Dedifferentiated amniotic fluid mesenchymal stem cell (primary cell): ENCODE data around the gene MYO1B.
"Not testable (repeated sequence)": the region's sequence is repeated elsewhere in the genome, so short reads cannot be mapped to it uniquely, and the experiment has no call there.

Experiments used
- DNase-seq: peaks from one replicate; pipeline ENCODE4 v3.0.0-alpha.2; 2016; ENCODE audit errors: extremely low spot score

Gene MYO1B

DNA sequence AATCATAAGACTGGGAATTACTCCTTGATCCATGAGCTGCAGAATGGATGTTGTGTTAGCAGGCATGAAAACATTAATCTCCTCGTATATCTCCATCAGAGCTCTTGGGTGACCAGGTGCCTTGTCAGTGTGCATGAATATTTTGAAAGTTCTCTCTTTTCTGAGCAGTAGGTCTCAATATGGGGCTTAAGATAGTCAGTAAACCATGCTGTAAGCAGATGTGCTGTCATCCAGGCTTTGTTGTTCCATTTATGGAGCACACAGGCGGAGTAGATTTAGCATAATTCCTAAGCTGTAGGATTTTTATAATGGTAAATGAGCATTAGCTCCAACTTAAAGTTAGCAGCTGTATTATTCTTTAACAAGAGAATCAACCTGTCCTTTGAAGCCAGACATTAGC lies 160.3 kb downstream of the MYO1B start:
- DNase-seq = no peak

DNA sequence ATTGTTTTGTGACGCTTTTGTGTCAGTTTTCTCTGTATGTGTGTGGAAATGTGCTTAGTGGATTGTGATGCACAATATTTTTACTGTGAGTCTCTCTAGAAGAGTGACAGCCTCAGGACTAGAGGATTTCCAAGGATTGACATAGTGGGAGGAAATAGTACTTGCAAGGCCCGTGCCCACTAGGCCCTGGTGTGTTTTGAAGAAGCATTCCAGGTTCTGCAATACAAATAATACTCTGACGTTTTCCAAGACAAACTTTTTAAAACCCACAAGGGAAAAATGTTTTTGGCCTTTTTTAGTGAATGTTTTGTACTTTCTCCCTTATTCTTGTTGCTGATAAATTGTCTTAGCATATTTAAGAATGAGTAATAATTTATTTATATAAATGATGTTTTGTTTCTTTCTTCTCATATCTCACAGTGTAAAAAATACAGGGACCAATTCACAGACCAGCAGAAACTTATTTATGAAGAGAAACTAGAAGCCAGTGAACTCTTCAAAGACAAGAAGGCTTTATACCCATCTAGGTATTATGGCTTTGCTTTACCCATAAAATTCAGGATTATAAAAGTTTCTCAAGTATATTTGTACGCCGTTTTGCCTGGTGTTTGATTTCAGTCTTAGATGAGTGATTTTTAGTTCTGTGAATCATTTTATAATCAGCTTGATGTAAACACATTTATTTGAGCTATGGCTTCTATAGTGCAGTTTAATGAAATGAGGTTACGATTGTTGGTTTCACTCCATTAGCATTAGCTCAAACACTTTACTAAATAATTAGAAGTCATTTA lies 165.6 kb downstream of the MYO1B start:
- DNase-seq = no peak

DNA sequence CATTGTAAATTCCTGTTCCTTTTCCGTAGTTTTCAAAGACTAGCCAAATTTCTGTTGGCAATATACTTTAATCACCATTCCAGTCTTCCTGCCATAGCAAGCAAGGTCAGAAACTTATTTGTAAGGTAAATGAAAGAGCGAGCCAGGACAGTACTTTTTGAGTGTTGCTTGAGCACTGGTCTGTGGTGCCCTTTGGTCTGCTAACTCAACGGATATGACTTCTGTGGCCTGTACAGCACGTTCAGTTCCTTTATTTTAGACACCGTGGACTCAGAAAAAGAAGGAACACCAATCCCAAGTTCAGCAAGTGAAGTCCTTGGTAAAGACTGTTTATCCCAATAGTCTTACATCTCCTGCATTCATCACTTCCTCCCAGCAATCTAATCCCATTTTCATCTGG lies 166.3 kb downstream of the MYO1B start:
- DNase-seq = no peak

DNA sequence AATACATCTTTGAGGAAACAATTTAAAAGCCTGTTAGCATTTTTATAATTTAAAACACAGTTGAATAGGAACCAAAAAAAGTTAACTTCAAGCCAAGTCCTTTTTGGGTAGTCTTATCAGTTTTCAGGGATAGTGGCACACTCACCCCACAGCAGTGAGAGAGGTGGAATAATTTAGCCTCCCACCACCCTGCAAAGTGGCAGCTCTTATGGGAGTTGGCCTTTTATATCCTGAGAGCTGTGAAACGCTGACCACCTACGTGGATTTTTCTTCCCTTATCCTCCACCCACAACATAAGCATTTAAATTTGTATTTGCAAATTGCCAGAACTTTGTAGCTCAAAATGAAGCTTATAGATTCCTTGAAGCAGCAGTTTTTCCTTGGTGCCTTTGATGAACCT lies 167.1 kb downstream of the MYO1B start:
- DNase-seq = no peak

DNA sequence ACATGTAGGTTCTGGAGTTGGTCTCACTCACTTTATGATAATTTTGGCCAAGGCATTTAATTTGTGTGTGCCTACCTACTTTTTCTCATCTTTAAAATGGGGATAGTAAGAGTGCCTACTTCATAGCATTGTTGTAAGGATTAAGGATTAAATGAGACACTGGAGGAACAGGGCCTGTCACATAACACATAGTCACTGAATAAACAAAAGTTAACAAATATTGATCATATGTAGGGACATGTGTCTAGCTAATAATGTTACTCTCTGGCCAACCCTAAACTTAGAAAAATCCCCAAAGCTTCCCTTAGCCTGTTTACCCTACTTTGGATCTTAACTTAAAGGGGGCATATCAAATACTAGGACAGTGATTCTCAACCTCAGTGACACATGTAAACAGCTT lies 169.9 kb downstream of the MYO1B start:
- DNase-seq = no peak

DNA sequence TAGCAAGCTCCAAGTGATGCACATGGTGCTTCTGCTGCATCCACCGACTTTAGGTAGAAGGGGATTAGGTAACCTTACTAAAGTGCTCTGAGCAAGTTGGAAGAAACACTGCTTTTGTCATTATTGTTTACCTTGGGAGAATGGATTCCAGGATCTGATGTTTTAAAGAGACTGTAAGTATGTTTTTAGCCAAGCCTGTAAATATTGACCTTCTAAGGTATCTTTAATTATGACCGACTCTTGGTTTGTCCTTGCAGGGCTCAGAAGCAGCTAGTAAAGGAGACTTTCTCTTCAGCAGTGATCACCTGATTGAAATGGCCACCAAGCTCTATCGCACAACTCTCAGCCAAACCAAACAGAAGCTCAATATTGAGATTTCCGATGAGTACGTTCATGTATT lies 170.7 kb downstream of the MYO1B start:
- no peak for DNase-seq

DNA sequence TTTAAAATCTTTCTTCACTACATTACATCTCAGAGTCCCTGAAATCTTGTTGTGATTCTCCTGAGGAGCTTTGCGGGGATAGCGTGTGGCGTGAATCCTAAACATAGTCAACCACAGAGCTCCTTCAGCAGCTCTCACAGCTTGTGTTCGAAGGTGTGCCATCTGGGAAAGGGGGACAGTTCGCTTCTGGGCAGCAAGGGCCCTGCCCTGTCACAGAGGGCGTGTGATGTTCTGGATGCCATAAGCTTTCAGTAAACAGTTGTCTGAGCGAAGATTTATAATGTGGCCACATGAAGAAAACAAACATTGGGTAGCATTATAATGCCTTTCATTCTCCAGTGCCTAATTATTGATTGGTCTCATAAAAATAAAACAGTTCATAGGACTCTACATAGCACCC lies 172.5 kb downstream of the MYO1B start:
- no peak for DNase-seq

DNA sequence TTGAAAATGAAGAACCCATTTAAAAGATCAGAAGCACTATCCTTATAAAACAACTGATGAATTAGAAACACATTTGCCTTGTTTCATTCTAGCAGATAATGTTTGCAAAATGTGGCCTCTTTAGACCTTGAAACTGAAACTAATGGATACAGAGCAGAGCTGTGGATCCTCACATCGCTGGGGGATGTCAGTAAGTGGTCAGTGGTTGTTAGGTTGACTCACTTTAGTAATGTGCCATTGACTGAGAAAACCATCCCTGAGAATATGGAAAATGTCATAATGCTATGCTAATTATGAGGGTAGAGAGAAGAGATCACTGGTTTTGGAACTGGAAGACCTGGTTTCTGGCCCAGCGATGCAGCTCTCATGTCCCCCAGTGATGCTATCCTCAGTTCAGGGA lies 176.7 kb downstream of the MYO1B start:
- no peak for DNase-seq

DNA sequence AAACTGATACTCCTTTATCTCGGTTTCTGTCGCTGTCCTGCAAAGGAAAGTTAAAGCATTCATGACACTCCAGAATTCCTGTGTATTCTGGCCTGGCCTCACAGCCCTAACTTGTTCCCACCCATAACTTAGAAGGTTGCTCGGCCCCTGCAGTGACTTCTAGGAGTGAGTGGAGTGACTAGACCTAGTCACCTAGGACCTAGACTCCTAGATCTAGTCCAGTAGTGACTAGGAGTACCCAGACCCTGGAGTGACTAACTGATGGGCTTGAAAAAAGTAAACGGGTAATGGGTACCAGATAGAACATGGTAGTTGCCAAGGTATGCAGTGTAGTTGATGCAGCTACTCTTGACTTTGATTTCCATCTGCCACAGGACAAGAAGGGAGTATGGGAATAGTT lies 181.8 kb downstream of the MYO1B start:
- no peak for DNase-seq

DNA sequence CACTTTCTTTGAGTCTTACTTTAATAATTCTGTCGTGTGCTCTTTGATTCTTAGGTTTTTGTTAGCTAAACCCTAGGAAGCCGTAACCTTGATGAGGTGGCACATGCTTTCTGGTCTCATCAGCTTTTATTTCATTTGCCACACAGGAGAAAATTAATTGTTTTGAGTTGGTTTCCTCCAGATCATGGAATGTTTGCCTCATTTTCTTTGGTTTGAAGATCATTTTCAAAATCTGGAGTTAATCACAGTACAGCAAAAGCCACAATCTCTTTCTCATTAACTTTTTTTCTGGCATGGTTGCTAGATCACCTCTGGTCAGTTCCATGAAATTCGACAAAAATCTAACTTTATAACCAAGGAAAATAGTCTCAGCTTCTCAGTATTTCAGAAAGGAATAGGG lies 182.9 kb downstream of the MYO1B start:
- DNase-seq = no peak

DNA sequence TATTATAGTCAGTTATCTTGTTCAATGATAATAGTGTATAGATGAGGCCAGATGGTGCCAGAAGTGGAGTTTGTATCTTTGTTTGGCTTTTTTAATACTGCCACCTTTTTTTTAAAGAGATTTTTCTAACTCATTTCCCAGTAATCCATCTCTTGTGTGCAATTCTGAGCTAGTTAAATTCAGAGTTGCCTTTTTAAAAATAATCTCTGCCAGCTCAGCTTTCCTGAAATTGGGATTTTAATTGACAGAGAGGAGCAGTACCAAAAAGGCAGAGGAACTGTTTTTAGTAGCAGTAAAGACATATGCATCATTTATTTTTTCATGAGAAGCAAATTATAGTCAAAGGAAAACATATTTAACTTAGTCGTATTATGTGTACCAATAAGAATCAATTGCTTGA lies 185.3 kb downstream of the MYO1B start:
- DNase-seq = no peak

DNA sequence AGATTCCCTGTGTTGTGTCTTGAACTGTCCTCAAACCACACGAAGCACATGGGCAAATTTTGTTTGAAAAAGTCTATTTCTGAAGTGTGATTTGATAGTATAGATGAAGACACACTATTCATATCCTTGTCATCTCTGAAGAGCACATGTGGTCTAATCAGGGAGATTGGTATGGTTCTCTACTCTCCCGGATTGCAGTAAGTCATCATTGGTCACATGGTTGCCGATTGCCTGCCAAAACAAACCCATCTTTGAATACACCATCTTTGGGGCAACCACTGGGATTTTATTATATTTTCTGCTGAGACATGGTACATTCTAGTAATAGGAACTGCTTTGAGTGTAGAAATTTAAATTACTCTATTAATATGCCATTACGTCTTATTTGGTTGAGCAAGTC lies 186.9 kb downstream of the MYO1B start:
- DNase-seq = no peak

DNA sequence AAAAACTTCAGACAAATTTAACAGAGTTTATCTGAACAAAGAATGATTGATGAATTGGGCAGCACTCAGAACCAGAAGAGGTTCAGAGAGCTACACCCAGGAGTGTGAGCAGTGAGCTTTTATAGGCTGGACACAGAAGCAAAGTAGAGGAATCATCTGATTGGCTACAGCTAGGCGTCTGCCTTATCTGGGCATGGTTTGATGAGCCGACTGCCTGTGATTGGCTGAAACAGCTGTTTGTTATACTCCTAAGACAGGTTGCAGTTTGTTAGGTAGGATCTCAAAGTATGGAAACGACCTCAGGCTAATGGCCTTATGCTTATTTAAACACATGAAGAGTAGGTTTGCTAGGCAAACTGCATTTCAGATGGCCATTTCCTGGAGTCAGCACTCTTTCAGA lies 188.9 kb downstream of the MYO1B start:
- DNase-seq = no peak

DNA sequence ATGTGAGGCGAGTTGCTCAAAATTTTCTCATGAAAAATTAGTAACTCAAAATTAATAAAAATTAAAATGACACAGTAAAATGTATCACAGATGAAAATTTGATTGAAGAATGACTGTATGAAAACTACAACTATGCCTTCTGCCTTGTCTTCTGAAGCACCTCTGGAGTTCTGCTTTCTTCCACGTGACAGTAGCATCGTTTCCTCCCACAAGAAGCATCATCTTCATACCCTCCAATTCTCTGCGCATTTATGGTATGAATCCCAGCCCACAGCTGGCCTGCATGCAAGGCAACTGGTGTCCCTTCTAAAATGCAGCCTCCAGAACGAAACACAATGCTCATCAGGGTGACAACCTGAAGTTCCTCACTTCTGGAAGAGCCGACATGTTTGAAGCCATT lies 189.9 kb downstream of the MYO1B start:
- DNase-seq = no peak

DNA sequence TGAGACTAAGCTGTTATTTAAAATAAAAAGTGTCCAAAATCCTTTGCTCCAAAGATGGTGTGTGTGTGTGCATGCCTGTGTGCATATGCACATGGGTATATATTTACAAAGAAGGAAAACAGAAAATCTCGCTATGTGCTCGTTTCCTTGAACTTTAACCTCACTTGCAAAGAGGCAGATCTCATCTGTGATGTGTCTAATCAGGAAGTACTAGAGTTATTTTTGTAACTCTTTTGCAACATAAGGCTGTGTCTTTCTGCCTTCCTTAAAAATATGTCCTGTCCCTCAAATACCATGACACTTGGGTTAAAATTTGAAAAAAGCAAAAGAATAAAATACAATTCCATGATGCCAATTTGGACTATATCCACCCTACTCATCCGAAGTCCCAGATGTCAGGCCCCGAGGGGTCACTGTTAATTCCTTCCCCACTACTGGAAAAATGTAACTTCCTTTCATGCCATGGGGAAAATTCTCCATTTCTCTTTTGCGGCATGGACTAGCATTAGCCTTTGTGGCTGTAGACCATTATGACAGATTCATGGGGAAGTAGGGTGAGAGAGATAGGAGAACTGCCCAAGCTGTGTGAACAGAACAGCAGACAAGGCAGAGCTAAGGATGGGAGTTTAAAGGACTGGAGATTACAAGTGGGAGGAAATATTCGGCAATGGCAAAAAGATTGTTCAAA lies 191.3 kb downstream of the MYO1B start:
- DNase-seq = no peak

DNA sequence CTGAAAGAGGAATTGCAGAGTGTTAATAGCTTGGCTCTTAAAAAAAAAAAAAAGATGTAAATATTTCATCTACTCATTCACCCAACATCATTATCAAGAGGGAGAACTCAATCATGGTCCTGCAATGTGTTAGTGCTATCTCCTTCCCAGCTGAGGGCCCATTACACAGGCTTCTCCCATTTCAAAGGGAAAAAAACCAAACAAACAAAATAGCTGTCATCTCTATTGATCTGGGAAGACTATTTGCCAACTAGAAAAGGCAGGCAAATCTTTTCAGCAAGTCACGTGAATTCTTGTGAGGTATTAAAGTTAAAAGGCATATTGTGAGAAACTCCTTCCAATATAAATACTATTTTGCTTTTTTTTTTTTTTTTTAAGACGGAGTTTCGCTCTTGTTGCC lies 194.3 kb downstream of the MYO1B start:
- DNase-seq = no peak

DNA sequence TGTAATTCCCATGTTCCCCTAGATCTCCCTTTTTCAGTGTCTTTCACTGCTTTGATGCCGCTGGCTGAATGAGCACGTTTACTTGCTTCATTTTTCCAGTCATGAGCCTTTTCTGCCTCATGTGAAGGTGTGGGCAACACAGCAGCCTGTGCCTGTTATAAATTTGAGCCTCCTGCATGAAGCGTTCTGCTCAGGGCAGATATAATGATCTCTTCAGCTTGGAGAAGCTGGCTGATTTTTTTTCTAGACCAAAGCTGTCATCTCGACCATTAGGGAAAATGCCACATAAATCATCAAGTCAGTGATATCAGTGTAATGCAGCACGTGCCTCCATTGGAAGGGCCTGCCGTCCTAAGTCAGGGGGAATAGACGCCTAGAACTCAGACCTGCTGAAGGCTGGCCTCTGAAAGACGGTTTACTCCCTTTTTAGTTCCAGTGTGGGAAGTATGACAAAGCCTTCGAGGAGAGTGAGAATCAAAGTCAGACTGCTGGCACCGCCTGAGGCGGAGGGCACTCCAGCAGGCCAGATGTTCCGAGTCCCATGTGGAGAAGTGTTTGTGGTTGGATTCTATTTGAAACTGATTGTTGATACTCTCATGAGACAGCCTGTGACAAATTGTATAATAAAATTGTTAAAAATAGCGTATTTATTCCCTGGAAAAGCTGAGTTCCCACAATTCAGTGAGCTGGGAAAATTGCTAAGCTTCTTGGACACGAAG lies 196.5 kb downstream of the MYO1B start:
- DNase-seq = no peak

DNA sequence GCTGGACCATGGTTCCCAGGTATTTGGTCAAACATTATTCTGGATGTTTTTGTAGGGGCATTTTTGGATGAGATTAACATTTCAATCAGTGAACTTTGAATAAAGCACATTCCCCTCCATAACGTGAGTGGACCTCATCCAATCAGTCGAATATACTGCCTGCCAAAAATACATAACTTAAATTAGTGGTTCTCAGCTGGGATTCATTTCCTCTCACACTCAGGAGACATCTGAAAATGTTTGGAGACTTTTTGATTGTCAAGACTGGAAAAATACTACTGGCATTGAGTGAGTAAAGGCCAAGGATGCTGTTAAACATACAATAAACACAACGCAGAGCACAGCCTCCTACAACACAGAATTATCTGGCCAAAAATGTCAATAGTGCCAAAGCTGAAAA lies 198.2 kb downstream of the MYO1B start:
- no peak for DNase-seq

DNA sequence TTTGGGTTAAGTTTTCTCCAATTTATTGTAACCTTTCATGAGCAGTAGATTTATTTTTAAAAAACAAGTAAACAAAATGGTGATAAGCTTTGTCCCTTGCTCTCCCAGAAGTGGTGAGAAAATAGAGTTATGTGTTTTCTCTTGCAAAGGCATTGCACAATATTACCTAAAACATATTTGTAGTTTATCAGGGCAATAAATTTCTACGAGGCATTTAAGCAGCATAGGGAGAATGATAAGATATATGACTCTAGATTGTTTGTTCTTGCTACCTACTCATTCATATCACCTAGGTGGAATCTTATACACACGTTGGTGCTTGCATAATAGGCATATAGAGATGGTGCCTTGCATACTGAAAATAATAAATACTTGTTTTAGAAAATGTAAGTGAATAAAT lies 201.7 kb downstream of the MYO1B start:
- DNase-seq = no peak

DNA sequence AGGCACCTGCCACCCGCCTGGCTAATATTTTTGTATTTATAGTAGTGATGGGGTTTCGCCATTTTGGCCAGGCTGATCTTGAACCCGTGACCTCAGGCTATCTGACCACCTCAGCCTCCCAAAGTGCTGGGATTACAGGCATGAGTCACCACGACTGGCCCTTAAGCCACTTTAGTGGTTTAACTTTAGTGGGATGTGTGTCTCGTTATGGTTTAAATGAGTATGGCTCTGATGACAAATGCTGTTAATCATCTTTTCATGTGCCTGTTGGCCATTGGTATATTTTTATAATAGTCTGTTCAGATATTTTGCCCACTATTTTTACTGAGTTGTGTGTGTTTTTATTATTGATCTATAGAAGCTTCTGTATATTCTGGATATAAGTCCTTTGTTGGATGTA lies 205.9 kb downstream of the MYO1B start:
- no peak for DNase-seq

DNA sequence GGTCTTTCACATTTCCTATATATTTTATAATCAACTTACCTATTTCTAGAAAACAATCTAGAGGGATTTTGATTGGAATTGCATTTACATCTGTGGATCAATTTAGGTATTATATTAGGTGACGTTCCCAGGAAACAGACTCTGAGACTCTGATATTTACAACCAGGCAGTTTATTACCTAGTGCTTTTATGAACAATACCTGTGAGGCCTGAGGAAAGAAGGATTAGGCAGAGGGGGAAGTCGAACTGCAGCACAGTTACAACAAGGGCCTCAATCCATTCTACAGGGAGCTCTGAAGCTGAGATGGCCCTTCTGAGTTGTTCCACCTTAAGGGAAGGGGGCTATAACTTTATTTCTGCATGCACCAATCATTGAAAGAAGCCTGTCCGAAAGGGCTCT lies 206.9 kb downstream of the MYO1B start:
- DNase-seq = no peak

DNA sequence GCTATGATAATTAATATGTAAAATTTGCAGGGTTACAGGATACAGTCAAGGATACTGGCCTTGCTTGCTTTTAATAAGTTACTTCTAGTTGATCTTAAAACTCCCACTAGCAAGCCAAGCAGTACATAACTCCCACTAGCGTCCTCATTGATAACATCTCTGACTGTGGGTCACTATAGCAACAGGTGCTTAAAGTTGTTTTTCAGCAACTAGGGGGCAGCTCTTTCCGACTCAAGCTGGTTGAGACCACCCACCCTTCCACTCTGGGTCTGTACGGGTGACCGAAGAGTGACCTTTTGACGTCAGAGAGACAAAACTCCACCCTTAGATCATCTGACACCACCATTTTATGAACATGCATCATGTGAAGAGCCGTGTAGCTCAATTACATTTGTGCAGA lies 208.6 kb downstream of the MYO1B start:
- DNase-seq = no peak

DNA sequence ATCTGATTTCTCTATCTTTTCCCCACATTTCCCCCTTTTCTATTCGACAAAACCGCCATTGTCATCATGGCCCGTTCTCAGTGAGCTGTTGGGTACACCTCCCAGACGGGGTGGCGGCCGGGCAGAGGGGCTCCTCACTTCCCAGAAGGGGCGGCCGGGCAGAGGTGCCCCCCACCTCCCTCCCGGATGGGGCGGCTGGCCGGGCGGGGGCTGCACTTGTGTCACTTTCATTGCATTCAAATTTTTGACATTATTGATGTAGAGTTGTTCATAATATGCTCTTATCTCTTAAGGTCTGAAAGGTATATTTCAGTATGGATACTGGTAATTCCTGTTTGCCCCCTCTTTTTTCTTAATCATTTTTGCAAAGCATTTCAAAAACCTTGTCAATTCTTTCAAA lies 211.3 kb downstream of the MYO1B start:
- DNase-seq = not testable (repeated sequence)
